ENCODE data around the gene KRT13.

KRT13 gene

DNA sequence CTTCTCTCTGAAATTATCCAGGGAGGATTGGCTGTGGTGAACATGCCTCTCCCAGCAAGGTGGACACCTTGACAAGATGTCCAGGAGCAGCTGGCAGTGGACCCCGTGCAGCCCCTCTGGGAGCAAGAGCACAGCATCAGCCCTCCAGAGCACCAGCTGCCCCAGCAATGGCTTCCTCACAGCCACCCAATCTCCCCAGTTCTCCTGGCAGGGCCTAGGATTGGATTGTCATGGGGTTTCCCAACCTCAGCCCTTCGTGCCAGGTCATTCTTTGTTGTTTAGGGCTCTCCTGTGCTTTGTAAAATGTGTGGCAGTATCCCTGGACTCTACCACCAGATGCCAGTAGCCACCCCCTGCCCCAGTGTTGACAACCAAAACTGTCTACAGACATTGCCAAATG lies 13.9 kb downstream of the KRT13 start:
- DNase-seq, result no peak

GRCh38 chr17:41490000-41490990 lies 15.1 kb downstream of the KRT13 start:
- DNase-seq, result no peak

GRCh38 chr17:41489531-41489930 lies 15.9 kb downstream of the KRT13 start, which contains the start of gene KRT36:
TSS of gene KRT36 (minus strand) at chr17:41489910. CDS start at chr17:41489864, 46 bp downstream.
- DNase-seq, result no peak

GRCh38 chr17:41486809-41487530 lies 18.4 kb downstream of the KRT13 start:
- no peak for DNase-seq

- DNase-seq, result no peak
Measured at GRCh38 chr17:41486316-41486715, 19.1 kb downstream of the KRT13 start.

DNA sequence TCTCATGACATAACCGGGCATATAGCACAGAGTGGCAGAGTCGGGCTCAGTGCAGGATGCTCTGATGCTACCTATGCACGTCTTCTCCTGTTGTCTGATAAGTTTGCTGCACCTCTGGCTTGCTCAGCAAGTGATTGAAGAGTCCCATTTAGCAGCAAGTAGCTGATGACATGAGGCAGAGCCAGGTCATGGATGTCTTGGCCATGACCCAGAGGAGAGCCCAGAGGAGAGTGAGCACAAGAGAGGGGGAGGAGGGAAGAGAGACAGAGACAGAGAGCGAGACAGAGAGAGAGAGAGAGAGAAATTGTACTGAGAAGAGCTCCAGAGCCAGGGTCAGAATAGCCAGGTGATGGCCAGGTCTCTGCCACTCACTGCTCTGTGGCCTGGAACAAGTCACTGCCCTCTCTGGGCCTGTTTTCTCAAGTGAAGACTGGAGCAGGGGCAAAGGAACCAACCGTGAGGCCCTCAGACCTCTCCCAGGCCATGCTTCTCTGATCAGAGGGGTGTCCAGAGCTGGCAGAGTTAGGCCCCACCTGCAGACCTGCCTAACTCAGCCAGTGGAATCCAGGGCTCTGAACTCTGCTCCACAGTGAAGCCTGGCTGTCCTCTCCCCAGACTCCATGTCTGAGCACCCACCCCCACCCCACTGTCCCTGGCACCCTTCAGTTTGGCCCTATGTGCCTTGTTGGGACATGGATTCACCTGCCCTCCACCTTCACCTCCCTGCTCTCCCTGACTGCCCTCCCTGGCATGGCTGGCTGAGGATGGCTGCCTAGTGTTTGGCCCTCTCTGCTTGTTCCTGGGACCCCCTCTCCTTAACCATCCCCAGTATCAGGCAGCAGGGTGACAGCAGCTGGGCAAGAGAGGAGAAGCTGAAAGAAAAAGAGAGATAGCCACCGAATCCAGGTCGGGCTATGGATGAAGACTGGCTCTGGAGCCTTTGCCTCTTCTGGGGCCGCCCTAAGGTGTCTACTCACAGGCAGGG lies 20.2 kb downstream of the KRT13 start:
- no peak for DNase-seq

GRCh38 chr17:41483991-41484826 lies 21.2 kb downstream of the KRT13 start:
- DNase-seq, result no peak

- DNase-seq, result no peak
Measured at GRCh38 chr17:41483531-41483930, 21.9 kb downstream of the KRT13 start.

GRCh38 chr17:41481036-41481435 lies 24.4 kb downstream of the KRT13 start, which contains the start of gene KRT35:
TSS of gene KRT35 (minus strand) at chr17:41481151. CDS start at chr17:41481097, 54 bp downstream.
- no peak for DNase-seq

DNA sequence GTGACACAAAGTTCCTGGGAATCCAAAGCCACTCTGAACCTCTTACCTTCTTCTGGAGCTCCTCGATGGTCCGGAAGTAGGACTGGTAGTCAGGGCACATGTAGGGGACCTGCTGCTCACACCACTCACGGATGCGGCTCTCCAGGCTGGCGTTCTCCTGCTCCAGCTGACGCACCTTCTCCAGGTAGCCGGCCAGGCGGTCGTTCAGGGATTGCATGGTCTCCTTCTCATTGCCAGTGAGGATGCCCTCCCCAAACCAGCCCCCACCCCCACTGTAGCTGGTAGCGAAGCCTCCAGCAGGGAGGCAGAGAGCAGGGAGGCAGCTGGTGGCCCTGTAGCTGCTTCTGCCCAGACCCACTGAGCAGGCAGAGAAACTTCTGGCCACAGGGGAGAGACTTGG lies 24.8 kb downstream of the KRT13 start:
- no peak for DNase-seq

- DNase-seq, result no peak
Measured at GRCh38 chr17:41480136-41480535, 25.3 kb downstream of the KRT13 start.

DNA sequence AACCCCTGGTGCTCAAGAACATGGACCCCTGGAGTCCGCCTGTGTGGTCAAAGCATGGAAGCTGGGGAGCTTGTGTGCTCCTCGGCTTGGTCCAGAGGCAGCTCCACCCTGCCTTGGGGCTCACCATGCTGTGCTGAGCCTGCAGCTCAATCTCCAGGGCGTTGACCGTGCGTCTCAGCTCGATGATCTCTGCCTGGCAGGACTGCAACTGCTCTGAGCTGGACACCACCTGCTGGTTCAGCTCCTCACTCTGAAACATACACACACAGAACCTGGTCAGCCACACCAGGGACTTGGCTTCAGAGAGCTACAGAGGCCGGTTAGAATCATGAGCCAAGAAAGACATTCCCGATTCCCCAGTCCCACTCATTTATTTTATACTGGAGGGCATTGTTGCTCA lies 27.2 kb downstream of the KRT13 start:
- no peak for DNase-seq

DNA sequence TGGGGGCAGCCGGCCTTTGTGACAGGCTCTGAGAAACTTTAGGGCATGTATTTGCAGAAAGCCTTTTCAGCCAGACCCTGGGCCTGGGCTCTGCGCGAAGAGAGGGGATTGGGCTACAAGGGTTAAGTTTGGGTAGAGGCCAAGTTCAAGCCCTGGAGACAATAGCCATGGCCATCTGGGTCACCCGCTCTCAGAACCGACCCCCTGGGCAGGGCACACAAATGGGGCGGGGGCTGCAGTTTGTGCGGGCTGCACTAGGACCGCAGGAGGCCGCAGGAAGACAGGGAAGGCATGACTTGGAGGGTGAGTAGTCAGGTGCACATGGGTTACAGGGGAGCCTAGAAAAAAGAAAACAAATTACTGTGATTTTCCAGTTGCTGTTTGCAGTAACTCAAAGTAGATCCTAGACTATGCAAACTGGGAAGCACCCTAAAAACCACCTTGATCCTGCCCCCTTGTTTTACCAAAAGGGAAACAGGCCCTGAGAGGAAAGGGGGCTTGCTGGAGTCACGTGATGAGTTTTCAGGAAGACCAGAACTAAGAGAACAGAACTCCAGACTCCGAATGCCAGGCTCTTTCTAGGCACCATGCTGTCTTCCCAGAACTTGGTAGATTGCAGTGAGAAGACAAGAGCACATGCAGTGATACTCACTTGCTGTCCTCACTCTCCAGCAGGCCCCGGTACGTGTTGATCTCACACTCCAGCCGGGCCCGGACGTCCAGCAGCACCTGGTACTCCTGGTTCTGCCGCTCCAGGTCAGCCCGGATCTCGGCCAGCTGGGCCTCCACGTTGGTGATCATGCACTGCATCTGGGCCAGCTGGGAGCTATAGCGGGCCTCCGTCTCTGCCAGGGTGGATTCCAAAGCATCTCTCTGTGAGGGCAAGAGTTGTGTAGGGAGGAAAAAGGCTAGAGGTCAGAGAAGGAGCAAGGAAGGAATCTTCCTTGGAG lies 28.3 kb downstream of the KRT13 start:
- DNase-seq, result no peak

DNA sequence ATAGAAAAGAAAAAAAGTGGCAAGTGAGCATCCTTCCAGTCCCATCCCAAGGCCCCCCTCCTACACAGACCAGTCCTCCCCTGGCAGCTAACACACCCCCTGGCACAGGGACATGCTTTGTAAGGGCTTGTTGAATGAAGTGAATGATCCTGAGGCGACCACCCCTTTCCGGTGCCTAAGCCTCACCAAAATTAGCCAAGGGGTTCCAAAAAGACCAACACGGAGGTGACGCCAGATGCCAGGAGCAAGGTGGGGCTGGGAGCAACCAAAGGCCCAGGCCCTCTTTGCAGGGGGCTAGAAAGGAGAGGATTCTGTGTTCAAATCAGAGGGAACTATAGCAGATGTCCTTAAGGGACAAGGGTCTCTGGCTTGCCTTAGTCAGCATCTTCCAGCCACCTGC lies 30.0 kb downstream of the KRT13 start:
- DNase-seq, result no peak

GRCh38 chr17:41474863-41475262 lies 30.5 kb downstream of the KRT13 start:
- no peak for DNase-seq

GRCh38 chr17:41468346-41468745 lies 37.1 kb downstream of the KRT13 start:
- DNase-seq, result no peak

DNA sequence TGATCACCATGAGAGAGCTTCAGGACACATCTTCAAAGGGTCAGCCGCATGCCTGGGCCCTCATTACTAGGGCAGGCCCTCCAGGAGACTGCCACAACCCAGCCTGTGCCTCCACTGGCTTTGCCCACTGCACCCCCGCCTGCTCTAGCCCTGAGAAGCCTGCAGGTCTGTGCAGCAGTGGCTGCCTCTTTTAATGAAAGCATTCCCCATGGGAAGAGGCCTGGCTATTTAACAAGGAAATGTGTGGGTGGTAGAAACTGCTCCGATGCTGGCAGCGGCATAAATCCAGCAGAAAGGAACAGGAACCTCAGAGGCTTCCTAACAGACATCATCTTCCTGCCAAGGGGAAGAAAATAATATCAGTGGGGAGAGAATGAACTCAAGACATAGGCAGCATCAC lies 37.9 kb downstream of the KRT13 start:
- DNase-seq, result no peak

- no peak for DNase-seq
Measured at GRCh38 chr17:41466988-41467387, 38.4 kb downstream of the KRT13 start, which contains the start of gene KRT32. TSS of gene KRT32 (minus strand) at chr17:41467386. CDS start at chr17:41467325, 61 bp downstream.

DNA sequence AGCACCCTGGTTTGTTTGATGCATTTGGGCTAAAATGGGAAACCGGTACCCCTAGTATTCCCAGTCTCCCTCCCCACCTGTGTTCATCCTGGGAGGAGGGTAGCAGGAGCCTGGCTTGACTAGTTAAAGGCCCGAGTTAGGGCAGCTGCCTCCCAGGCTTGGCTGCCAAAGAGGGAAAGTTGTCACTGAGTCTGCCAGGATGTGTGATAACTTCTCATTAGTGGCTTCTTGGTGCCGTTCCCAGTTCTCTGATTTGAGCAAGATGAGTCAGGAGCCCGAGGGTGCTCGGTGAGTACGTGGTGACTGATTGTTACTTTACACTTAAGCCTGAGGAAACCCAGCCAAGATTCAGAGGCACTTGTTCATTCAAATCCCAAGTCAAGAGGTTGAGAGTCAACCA lies 40.7 kb downstream of the KRT13 start:
- DNase-seq, result no peak

GRCh38 chr17:41464173-41464572 lies 41.2 kb downstream of the KRT13 start:
- DNase-seq, result no peak
